GM18870 (cell line): ENCODE data around the gene SLC28A3.

Source experiments
- ATAC-seq: cut with Tn5 transposase; IDR thresholded peaks from one replicate; pipeline ENCODE4 v1.9.1; 2021; ENCODE audit warnings: moderate library complexity; ENCODE audit not compliant: unreplicated experiment

The SLC28A3 gene

DNA sequence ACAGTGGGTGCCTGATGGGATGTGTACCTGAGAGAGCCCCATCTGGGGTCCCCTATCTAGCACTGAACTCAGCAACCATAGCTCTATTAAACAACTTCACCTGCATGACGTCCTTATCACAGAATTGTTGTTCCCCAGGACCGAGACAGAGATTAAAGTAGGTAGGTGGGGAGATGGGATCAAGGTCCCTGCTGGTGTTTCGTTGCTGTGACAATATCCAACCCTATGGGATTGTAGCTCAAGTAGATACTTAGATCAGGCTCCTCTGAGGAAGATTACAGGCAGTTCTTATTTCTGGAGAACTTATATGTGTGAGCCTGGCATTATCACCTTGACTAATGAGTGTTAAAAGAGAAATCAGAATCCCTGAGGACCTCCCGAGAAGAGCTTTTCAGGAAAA, 84.9 kb downstream of the SLC28A3 start:
- ATAC-seq = no peak

DNA sequence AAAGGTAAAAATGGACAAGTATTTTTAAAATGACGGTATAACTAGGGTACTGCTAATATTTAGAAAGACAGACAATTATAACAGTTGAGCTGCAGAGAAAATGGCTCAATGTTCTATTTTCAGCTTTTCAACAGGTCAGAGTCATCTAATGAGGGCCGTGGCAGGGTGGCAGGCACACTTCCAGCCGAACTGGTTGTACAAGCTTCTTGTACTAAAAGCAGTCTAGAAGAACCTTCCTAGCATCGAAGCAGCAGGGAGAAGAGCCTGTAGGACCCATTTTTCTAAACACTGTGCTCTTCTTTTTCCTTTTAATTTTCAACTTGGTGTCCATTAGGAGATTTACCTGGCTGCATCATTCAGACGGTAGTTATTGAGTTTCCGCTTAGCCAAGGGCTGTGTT, 85.6 kb downstream of the SLC28A3 start:
- no peak for ATAC-seq

DNA sequence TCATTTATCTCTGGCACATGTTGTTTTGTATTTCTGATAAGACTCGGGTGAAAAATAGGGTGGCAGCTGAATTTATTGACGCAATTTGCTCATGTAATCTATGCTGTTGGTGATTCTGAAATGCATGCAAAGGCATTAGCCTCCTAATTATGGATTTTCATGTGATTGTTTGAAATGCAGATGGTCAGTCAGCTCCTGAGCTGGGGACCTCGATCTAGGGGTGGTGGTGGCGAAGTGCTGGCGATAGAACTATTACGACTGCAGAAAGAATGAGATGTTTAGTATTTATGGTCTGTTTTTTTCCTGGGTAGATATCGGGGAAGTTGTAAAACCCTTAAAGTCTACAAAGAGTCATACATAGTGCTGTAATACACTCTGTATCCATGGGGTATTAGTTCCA, 88.6 kb downstream of the SLC28A3 start:
- no peak for ATAC-seq

DNA sequence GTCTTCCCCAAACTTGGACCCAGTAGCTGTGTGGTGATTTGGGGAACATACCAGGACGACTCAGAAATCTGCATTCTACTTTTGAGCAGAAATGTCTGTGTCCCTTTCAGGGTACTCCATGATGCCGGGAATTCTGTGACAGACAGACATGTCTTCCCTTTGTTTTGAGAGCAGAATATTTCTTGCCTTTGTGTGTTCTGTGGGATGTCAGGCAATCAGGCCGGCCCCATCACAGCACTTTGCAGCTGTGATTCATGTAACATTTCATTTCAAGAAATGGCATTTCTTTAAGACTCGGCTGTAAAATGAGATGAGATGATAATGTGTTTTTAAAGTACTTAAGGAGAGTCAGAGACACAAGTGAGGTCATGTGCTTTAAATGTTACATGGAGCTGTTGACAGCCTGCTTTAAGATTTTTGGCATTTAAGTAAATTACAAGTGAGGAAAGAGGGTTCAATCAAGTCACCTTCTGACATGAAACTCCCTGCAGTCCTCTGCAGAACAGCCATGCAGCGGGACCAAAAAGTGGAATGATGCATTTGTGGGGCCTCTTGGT, 98.7 kb downstream of the SLC28A3 start:
- no peak for ATAC-seq

DNA sequence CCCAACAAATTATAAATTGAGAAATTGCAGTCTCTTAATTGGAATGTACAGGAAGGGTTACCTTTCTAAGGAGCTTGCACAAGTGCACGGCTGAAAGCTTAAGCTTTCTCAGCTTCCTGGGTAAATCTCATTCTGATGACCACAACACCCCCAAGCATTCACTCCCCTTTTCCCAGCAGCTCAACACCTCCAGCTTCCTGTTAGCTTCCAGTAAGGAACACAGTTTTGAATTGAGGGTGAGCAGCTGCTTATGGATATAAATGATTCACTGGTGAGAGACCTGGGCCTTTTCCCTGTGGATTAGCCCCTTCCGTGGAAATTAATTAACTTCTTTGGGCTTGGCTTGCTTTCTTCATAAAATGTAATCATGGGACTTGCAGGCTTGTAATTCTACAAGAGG, 101.2 kb downstream of the SLC28A3 start:
- no peak for ATAC-seq

DNA sequence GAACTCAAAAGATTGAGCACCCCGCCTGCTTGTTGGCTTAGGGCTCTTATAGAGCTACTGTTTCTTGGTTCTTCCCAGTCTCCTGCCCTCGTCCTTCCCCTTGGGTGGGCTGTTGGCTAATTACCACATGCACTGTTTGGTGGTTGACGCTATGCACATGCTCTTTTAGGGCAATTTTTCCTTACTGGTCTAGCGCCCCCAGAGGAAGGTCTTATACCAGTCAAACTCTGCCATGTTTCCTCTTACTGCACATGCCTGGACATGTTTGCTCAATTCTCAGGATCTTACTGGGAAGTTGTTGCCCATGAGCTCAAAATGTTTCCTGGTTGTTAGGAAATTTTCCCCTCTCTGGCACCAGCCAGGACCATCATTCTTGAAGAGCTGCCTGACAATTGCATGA, 101.9 kb downstream of the SLC28A3 start:
- ATAC-seq = no peak

DNA sequence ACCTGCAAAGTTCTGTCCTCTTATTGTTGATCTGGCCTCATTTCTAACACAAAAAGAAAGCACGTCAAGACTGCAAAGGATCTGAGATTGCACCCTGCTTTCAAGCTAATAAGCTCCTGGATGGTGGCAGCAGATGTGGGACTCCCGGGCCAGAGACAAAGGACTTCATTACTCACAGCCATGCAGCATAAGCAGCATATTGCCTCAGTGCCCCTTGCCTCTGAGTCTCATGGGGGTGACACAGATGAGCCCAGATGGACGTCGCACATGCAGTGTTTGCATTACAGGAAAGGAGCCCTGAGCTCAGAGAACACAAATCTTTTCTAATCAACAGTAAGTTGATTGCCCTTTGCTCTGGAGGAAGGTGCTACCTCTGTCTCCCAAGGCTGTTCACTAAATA, 105.0 kb downstream of the SLC28A3 start:
- ATAC-seq = no peak

DNA sequence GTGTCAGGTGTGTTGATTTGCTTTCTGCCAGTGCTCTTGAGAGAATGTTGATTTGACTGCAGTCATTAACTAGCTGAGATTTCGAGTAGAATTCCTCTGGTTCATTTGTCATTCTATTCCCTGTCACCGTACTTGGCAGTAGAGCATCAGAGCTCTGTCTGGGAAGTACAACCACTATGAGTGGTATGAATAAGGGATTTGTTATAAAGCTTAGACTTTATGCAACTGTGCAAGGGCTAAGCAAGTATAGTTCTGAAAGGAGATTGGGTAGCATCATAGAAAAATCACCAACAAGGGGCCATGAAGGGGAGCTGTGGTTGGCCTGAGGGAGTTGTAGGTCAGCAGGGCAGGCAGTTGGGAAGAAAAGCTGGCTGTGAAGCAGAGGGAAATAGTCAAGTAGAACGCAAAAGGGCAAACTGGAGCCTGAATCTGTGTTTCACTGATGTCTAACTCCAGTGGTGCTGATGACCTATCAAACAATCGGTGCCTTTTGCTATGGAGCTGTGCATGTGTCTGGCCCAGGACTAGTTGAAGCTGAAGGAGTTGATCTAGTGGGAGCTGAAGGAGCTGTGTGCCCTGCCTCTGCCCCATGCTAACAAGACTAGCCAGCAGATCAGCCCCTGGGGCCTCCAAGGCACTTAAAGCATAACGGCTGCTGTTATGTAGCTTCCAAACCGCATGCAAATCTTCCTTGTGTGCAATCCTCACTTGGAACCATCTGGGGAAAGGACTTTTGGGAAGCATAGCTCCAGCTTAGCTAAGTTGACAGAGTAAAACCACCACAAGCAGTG, 110.0 kb downstream of the SLC28A3 start:
- ATAC-seq = no peak

DNA sequence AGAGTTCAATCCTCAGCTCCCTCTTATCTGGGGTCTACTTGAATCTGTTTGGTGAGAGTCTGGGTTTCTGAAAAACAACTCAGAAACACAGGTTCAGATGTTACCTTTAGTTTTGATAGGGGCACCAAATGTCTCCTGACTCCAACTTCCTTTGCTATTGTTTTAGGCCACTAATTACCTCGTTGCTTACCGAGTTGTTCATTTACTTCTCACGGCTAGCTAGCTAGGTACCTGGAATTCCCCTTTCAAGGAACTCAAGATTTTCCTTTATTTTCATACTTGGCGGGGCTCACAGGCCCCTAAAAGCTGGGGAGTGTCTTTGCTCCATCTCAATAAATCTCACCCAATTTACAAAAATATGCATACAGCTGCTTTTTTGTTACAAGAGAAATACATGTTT, 111.4 kb downstream of the SLC28A3 start:
- no peak for ATAC-seq

DNA sequence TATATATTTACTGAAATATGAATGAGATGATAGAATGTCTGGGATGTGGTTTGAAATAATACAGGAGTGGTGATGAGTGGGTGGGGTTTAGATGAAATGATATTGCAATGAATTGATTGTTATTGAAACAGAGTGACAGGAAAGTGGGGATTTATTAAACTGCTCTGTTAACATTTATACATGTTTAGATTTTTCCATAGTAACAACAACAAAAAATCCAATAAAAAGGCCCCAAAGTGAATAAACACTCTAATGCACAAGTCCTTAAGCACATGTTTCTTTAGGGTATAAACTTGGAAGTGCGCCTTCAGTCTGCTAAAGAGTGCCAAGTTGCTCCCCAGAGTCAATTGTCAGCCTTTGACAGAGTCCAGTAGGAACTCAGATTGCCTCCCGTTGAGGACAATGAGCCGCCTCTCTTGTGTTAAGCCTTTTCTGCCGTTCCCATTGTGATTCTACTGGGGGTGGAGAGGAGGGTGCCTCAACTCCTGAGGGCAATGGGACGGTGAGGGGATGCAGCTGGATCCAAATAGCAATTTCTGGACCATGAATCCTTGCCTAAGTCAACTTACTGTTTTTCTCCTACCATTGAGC, 112.3 kb downstream of the SLC28A3 start:
- ATAC-seq = no peak

DNA sequence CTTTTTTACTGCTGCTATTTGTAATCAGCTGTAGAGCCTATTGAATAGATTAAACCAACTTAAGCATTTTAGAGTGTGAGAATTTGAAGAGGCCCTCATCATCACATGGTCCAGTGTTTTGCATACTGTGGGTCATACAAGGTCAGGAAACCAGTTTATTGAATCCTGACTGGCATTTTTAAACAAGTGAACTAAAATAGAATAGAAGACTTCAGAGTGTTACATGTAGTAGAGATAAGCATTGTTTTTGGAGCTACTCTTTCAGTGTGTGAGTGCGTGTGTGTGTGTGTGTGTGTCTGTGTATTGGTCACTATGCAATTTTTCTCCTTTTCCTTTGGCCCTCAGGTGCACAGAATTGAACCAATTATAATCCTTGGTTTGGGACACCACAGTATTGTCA, 114.4 kb downstream of the SLC28A3 start:
- ATAC-seq = no peak
